ENCODE results near the gene PPP1R1B.

- TF ChIP-seq POLR2A (IDR thresholded peaks at IDR 0.05) (no peak), CTCF (IDR thresholded peaks at IDR 0.05) (no peak)
Observed at GRCh38 chr17:39666601-39667261, 40.0 kb downstream of the PPP1R1B start.
